ENCODE data around the gene CLEC4F. TPM values are rescaled to one million over a fixed set of nuclear protein-coding genes. Genes with fewer than 3 reads are reported as not detected.

The CLEC4F gene
- total RNA-seq, 2 donors from 2014 or later, result 0.23 TPM; not detected in 1

GRCh38 chr2:70759446-70759845 lies 61.0 kb downstream of the CLEC4F start:
- no peak for DNase-seq (ENCODE audit: low spot score)
- Histone ChIP-seq H3K4me1 (replicated peaks) (no peaks in the 10 kb centered on the region), H3K36me3 (no peaks in the 10 kb centered on the region), H3K4me3 (no peak overlapping the region), H3K27me3 (replicated peaks; ENCODE audit: insufficient read depth) (peaks cover 8% of the 10 kb centered on the region), H3K9me3 (no peaks in the 10 kb centered on the region), H3K27ac (no peak overlapping the region)
- WGBS, result 65% methylated on average over 1 of the region's 1 CpG
- intact Hi-C loops (cut with DNase I), result no loop called here
- TF ChIP-seq POLR2A (IDR thresholded peaks at IDR 0.05) (no peak), POLR2AphosphoS5 (IDR thresholded peaks at IDR 0.05) (no peak), CTCF (IDR thresholded peaks at IDR 0.05) (no peak)

Small RNAs within 50 kb of the gene (small RNA-seq; reads per million reads assigned to genes)
- gene HMGN2P21, result 0 reads per million in 2 donors

Other genes starting within 250 kb of the CLEC4F start
- gene ADD2, start 52.4 kb downstream of the CLEC4F start, total RNA-seq, result 1 to 10 TPM in 1 of 2 donors, under 1 TPM in 1; 0.32 to 3.1 TPM
- gene FIGLA, start 30.0 kb downstream of the CLEC4F start, total RNA-seq, result not detected
- under 1 TPM; 0.23 to 0.28 TPM for gene CD207, start 15.2 kb upstream of the CLEC4F start, total RNA-seq
- under 1 TPM; 0.18 to 0.97 TPM for gene VAX2, start 80.0 kb upstream of the CLEC4F start, total RNA-seq
- 1 to 10 TPM in 1 of 2 donors, not detected in 1; 1.2 TPM for gene ATP6V1B1, start 115.3 kb upstream of the CLEC4F start, total RNA-seq
- under 1 TPM; 0.36 to 0.74 TPM for gene ANKRD53, start 158.0 kb upstream of the CLEC4F start, total RNA-seq
- 10 to 100 TPM; 41.4 to 45.2 TPM for gene TEX261, start 174.3 kb upstream of the CLEC4F start, total RNA-seq
- 10 to 100 TPM; 56.4 to 58.5 TPM for gene NAGK, start 248.0 kb upstream of the CLEC4F start, total RNA-seq